ENCODE results near the gene KIF16B. TPM values are rescaled to one million over a fixed set of nuclear protein-coding genes. Genes with fewer than 3 reads are reported as not detected.

KIF16B gene
- total RNA-seq, 1 experiment from 2014 or later, result 7.0 TPM

DNA sequence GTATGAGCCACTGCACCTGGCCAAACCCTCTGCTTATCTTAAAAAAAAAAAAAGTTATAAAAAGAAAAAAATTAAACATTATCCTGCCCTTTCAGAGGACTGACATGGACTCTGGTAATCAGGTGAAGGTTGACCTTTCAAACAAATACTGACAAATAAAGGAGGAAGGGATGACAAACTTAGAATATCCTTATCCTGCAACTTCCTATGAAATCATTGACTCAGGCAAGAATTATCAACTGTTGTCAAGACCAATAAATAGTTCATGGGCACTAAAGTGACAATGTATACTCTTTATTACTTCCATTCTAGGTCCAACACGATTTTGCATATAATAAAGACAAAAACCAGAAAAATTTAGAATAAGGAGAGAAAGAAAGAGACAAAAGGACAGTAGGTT, 117.9 kb downstream of the KIF16B start (continued):
- TF ChIP-seq, protein P1, sequence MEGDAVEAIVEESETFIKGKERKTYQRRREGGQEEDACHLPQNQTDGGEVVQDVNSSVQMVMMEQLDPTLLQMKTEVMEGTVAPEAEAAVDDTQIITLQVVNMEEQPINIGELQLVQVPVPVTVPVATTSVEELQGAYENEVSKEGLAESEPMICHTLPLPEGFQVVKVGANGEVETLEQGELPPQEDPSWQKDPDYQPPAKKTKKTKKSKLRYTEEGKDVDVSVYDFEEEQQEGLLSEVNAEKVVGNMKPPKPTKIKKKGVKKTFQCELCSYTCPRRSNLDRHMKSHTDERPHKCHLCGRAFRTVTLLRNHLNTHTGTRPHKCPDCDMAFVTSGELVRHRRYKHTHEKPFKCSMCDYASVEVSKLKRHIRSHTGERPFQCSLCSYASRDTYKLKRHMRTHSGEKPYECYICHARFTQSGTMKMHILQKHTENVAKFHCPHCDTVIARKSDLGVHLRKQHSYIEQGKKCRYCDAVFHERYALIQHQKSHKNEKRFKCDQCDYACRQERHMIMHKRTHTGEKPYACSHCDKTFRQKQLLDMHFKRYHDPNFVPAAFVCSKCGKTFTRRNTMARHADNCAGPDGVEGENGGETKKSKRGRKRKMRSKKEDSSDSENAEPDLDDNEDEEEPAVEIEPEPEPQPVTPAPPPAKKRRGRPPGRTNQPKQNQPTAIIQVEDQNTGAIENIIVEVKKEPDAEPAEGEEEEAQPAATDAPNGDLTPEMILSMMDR (IDR thresholded peaks at IDR 0.05 in 2 of 3, conservative IDR thresholded peaks at IDR 0.05 in 1 of 3; ENCODE audit: borderline replicate concordance in 1 of 3, insufficient read depth in 1 of 3, low read depth in 2 of 3, low read length in 2 of 3), result no peak
- TF ChIP-seq POLR2AphosphoS5 (IDR thresholded peaks at IDR 0.05; ENCODE audit: low read depth, low read length) (no peak), YY1 (IDR thresholded peaks at IDR 0.05; ENCODE audit: extremely low read depth, insufficient replicate concordance, low read depth, low read length) (no peak)

DNA sequence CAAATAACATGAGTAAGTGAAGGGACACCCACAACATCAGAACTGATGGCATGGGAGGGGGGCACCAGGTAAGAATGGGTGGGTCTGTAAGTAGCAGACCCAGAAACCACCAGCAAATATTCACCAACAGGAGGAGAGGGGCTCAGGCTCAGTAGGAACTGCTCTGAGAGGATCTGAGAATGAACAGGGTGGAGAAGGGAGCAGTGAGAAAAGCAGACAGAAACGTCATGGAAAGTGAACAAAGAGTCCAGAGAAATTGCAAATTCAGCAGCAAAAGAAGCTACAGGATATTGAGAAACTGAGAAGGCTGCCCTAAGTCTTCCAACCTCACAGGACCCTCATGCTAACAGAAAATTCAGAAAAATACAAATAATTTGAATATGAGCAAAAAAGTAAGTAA, 121.3 kb downstream of the KIF16B start:
- ChIA-PET POLR2A (no interaction called here), RAD21 (ENCODE audit: low non-redundant PET in 1 of 2, low total read pairs in 2 of 2, uncharacterized antibody in 2 of 2, unreplicated experiment in 2 of 2) (no interaction called here)
- intact Hi-C loops (cut with micrococcal nuclease), result no loop called here
- TF ChIP-seq CEBPB (IDR thresholded peaks at IDR 0.05; ENCODE audit: low read depth), result no peak
- TF ChIP-seq, protein P2, sequence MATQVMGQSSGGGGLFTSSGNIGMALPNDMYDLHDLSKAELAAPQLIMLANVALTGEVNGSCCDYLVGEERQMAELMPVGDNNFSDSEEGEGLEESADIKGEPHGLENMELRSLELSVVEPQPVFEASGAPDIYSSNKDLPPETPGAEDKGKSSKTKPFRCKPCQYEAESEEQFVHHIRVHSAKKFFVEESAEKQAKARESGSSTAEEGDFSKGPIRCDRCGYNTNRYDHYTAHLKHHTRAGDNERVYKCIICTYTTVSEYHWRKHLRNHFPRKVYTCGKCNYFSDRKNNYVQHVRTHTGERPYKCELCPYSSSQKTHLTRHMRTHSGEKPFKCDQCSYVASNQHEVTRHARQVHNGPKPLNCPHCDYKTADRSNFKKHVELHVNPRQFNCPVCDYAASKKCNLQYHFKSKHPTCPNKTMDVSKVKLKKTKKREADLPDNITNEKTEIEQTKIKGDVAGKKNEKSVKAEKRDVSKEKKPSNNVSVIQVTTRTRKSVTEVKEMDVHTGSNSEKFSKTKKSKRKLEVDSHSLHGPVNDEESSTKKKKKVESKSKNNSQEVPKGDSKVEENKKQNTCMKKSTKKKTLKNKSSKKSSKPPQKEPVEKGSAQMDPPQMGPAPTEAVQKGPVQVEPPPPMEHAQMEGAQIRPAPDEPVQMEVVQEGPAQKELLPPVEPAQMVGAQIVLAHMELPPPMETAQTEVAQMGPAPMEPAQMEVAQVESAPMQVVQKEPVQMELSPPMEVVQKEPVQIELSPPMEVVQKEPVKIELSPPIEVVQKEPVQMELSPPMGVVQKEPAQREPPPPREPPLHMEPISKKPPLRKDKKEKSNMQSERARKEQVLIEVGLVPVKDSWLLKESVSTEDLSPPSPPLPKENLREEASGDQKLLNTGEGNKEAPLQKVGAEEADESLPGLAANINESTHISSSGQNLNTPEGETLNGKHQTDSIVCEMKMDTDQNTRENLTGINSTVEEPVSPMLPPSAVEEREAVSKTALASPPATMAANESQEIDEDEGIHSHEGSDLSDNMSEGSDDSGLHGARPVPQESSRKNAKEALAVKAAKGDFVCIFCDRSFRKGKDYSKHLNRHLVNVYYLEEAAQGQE (IDR thresholded peaks at IDR 0.05; ENCODE audit: low read depth), result no peak
- no peak for TF ChIP-seq POLR2AphosphoS5 (IDR thresholded peaks at IDR 0.05; ENCODE audit: low read depth, low read length)
- TF ChIP-seq EZH2 (IDR thresholded peaks at IDR 0.05), result no peak
- TF ChIP-seq POLR2A (IDR thresholded peaks at IDR 0.05; ENCODE audit: borderline replicate concordance, extremely low read depth, insufficient read depth, insufficient read length), result no peak
- TF ChIP-seq RAD21 (IDR thresholded peaks at IDR 0.05; ENCODE audit: low read depth), result no peak
- no peak for TF ChIP-seq JUND (IDR thresholded peaks at IDR 0.05)
- TF ChIP-seq ELF1 (IDR thresholded peaks at IDR 0.05; ENCODE audit: borderline replicate concordance, low read depth), result no peak
- TF ChIP-seq, protein P1 (IDR thresholded peaks at IDR 0.05 in 2 of 3, conservative IDR thresholded peaks at IDR 0.05 in 1 of 3; ENCODE audit: borderline replicate concordance in 1 of 3, insufficient read depth in 1 of 3, low read depth in 2 of 3, low read length in 2 of 3), result no peak
- TF ChIP-seq, protein P3, sequence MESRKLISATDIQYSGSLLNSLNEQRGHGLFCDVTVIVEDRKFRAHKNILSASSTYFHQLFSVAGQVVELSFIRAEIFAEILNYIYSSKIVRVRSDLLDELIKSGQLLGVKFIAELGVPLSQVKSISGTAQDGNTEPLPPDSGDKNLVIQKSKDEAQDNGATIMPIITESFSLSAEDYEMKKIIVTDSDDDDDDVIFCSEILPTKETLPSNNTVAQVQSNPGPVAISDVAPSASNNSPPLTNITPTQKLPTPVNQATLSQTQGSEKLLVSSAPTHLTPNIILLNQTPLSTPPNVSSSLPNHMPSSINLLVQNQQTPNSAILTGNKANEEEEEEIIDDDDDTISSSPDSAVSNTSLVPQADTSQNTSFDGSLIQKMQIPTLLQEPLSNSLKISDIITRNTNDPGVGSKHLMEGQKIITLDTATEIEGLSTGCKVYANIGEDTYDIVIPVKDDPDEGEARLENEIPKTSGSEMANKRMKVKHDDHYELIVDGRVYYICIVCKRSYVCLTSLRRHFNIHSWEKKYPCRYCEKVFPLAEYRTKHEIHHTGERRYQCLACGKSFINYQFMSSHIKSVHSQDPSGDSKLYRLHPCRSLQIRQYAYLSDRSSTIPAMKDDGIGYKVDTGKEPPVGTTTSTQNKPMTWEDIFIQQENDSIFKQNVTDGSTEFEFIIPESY (IDR thresholded peaks at IDR 0.05; ENCODE audit: extremely low read depth, insufficient replicate concordance, low read length), result no peak
- no peak for TF ChIP-seq ZFX (IDR thresholded peaks at IDR 0.05)
- TF ChIP-seq TCF7L2 (IDR thresholded peaks at IDR 0.05; ENCODE audit: borderline replicate concordance, extremely low read depth, insufficient read depth, insufficient read length), result no peak
- no peak for TF ChIP-seq SP1 (IDR thresholded peaks at IDR 0.05; ENCODE audit: low read depth)
- TF ChIP-seq, protein P4, sequence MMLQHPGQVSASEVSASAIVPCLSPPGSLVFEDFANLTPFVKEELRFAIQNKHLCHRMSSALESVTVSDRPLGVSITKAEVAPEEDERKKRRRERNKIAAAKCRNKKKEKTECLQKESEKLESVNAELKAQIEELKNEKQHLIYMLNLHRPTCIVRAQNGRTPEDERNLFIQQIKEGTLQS (IDR thresholded peaks at IDR 0.05), result no peak

More for the DNA sequence above, 121.3 kb downstream of the KIF16B start:
- no peak overlapping the region for H3K9ac ChIP-seq (ENCODE audit: low read length)
- no peaks in the 10 kb centered on the region for H3K27me3 ChIP-seq (ENCODE audit: insufficient read depth, low read length)
- H2AFZ ChIP-seq (ENCODE audit: low read depth, low read length, poor library complexity, severe bottlenecking), result no peak overlapping the region
- no peaks in the 10 kb centered on the region for H3K9me2 ChIP-seq (ENCODE audit: insufficient read depth)
- no peaks in the 10 kb centered on the region for H3K9me3 ChIP-seq (ENCODE audit: control insufficient read depth in 1 of 2, insufficient read depth in 1 of 2, low read depth in 1 of 2, low read length in 2 of 2)
- BruUV-seq (replicated peaks), result no TSS peak
- no peak overlapping the region for H3K4me3 ChIP-seq (replicated peaks in 1 of 2; ENCODE audit: low read depth in 1 of 2, low read length in 2 of 2)
- no peaks in the 10 kb centered on the region for H3K4me1 ChIP-seq (ENCODE audit: control insufficient read depth in 1 of 2, insufficient read depth in 2 of 2, low read length in 2 of 2)
- ATAC-seq (no peak), DNase-seq (ENCODE audit: low read depth, low spot score) (no peak)
- H3K4me2 ChIP-seq (ENCODE audit: low read length), result no peak overlapping the region
- no peaks in the 10 kb centered on the region for H3K36me3 ChIP-seq (ENCODE audit: control insufficient read depth in 1 of 2, insufficient read depth in 2 of 2, low read length in 2 of 2)
- no peaks in the 10 kb centered on the region for H3K79me2 ChIP-seq (ENCODE audit: insufficient read depth, low read length)
- CTCF ChIA-PET, result no interaction called here
- H4K20me1 ChIP-seq (ENCODE audit: insufficient read depth), result no peaks in the 10 kb centered on the region
- no peak overlapping the region for H3K27ac ChIP-seq (ENCODE audit: low read depth, low read length)
